Left forelimb (tissue), 1 donor: ENCODE data around the gene OSER1.

Experiments used
- DNase-seq: peaks from one replicate; pipeline ENCODE4 v3.0.0-alpha.2; 2018; ENCODE audit warnings: low spot score

The OSER1 gene

GRCh38 chr20:44174996-44175765 lies 35.4 kb downstream of the OSER1 start:
- no peak for DNase-seq

GRCh38 chr20:44173846-44174245 lies 36.7 kb downstream of the OSER1 start:
- no peak for DNase-seq

GRCh38 chr20:44173116-44173515 lies 37.5 kb downstream of the OSER1 start:
- no peak for DNase-seq

GRCh38 chr20:44172572-44172950 lies 38.0 kb downstream of the OSER1 start:
- no peak for DNase-seq

- no peak for DNase-seq
Observed at GRCh38 chr20:44171775-44172571, 38.6 kb downstream of the OSER1 start.

- no peak for DNase-seq
Observed at GRCh38 chr20:44170816-44171410, 39.7 kb downstream of the OSER1 start.

- DNase-seq = no peak
Observed at GRCh38 chr20:44167736-44168135, 42.8 kb downstream of the OSER1 start.

- no peak for DNase-seq
Observed at GRCh38 chr20:44166477-44166876, 44.1 kb downstream of the OSER1 start.

- no peak for DNase-seq
Observed at GRCh38 chr20:44166008-44166407, 44.6 kb downstream of the OSER1 start.

GRCh38 chr20:44160133-44160532 lies 50.4 kb downstream of the OSER1 start:
- no peak for DNase-seq

- DNase-seq = no peak
Observed at GRCh38 chr20:44159711-44160110, 50.9 kb downstream of the OSER1 start.

- DNase-seq = no peak
Observed at GRCh38 chr20:44159125-44159524, 51.4 kb downstream of the OSER1 start.

- no peak for DNase-seq
Observed at GRCh38 chr20:44157061-44157460, 53.5 kb downstream of the OSER1 start.

- DNase-seq = no peak
Observed at GRCh38 chr20:44154521-44155001, 56.0 kb downstream of the OSER1 start.

GRCh38 chr20:44153636-44154043 lies 56.9 kb downstream of the OSER1 start:
- DNase-seq = no peak

GRCh38 chr20:44151621-44152416 lies 58.8 kb downstream of the OSER1 start:
- no peak for DNase-seq

GRCh38 chr20:44146272-44146671 lies 64.3 kb downstream of the OSER1 start:
- DNase-seq = no peak
